HepG2 (cell line): ENCODE measurements around the gene GABBR2. TPM values are rescaled to one million over a fixed set of nuclear protein-coding genes. Genes with fewer than 3 reads are reported as not detected.

Experiments
- ATAC-seq: fragments of 200-7000 bp; cut with Tn5 transposase; 3 replicates; pipeline ENCODE4 v1.9.1; 2020; ENCODE audit warnings: mild to moderate bottlenecking, moderate library complexity
- BruUV-seq: library from RNA; stranded (reverse); fragments of 400-500 nt; replicated peaks from 2 replicates; lab custom pipeline; 2021; lab: Mats Ljungman, UMichigan
- CTCF ChIA-PET: fragments of 300-600 bp; formaldehyde crosslinking; extraction: SDS; loops from one replicate; lab custom pipeline; 2021; ENCODE audit warnings: low total read pairs, inconsistent platforms, low intra/inter-chr PET ratio; lab: Yijun Ruan, JAX
- POLR2A ChIA-PET: fragments of 350-600 bp; sonication (Branson Sonifier 250); formaldehyde crosslinking; loops from one replicate; lab custom pipeline; 2020; ENCODE audit warnings: antibody characterized with exemption, inconsistent platforms; lab: Yijun Ruan, JAX
- DNase-seq: peaks from one replicate; pipeline ENCODE4 v3.0.0-alpha.2; 2015; ENCODE audit warnings: low spot score
- FAIRE-seq: peaks from 3 replicates; lab custom pipeline; 2011; peaks lifted over from hg19 to GRCh38; lab: Jason Lieb, UNC
- H2AFZ ChIP-seq: one replicate; pipeline ENCODE4 v1.6.1; 2011; ENCODE audit warnings: low read length, inconsistent platforms
- H3K27ac ChIP-seq: fragments of 300-600 bp; 3 replicates; pipeline ENCODE4 v1.8.0; 2011; ENCODE audit warnings: mixed run types, mild to moderate bottlenecking, mixed read lengths, low read length, inconsistent platforms; ENCODE audit not compliant: insufficient read depth; ENCODE audit errors: extremely low read length
- H3K27me3 ChIP-seq, 2 experiments: fragments of 200-600 bp in 1 of 2; 2 replicates in 1 of 2; 3 replicates in 1 of 2; pipeline versions ENCODE4 v1.6.0 to v1.8.0; 2011; ENCODE audit warnings: low read length in 2 of 2, mild to moderate bottlenecking in 2 of 2, moderate library complexity in 2 of 2, inconsistent platforms in 1 of 2; ENCODE audit not compliant: insufficient read depth in 2 of 2, control insufficient read depth in 1 of 2
- H3K36me3 ChIP-seq, 2 experiments: fragments of 200-600 bp in 1 of 2; replicated peaks in 1 of 2; 2 replicates in 1 of 2; 3 replicates in 1 of 2; pipeline versions ENCODE4 v1.5.1 to v1.8.0; 2011; ENCODE audit warnings: low read length in 2 of 2, inconsistent platforms in 1 of 2; ENCODE audit not compliant: insufficient read depth in 2 of 2, control insufficient read depth in 1 of 2
- H3K4me1 ChIP-seq: 2 replicates; pipeline ENCODE4 v1.5.1; 2012; ENCODE audit warnings: low read length, inconsistent platforms; ENCODE audit not compliant: insufficient read depth
- H3K4me2 ChIP-seq: 2 replicates; pipeline ENCODE4 v1.6.0; 2011; ENCODE audit warnings: low read depth, low read length, inconsistent platforms
- H3K4me3 ChIP-seq, 3 experiments: fragments of 200-600 bp in 1 of 3; sonication (generic), shearing (Covaris generic) in 1 of 3; replicated peaks in 1 of 3; 2 replicates each; pipeline ENCODE4 v1.5.1; 2011 to 2016; ENCODE audit warnings: low read length in 3 of 3, inconsistent platforms in 2 of 3, low read depth in 2 of 3, mild to moderate bottlenecking in 2 of 3, control low read depth in 1 of 3, mixed read lengths in 1 of 3; ENCODE audit not compliant: insufficient read depth in 1 of 3
- H3K79me2 ChIP-seq: one replicate; pipeline ENCODE4 v1.6.1; 2011; ENCODE audit warnings: low read length, inconsistent platforms; ENCODE audit not compliant: insufficient read depth
- H3K9ac ChIP-seq: 2 replicates; pipeline ENCODE4 v1.6.0; 2011; ENCODE audit warnings: mild to moderate bottlenecking, low read depth, low read length, inconsistent platforms; ENCODE audit not compliant: insufficient read depth
- H3K9me3 ChIP-seq: 2 replicates; pipeline ENCODE4 v1.5.1; 2012; ENCODE audit warnings: mild to moderate bottlenecking, low read length
- H4K20me1 ChIP-seq: 2 replicates; pipeline ENCODE4 v1.6.0; 2011; ENCODE audit warnings: inconsistent platforms, mild to moderate bottlenecking, low read length, moderate library complexity; ENCODE audit not compliant: insufficient read depth
- CREB1 ChIP-seq, 2 experiments: fragments of 450-650 bp in 1 of 2; IDR thresholded peaks; 2 replicates each; pipeline ENCODE4 v1.6.1; 2016 to 2017; ENCODE audit warnings: control low read depth in 1 of 2, mild to moderate bottlenecking in 1 of 2, missing compliant biosample characterization in 1 of 2, missing genetic modification characterization in 1 of 2
- CTCF ChIP-seq: sonication (generic); formaldehyde crosslinking; IDR thresholded peaks from 2 replicates; pipeline ENCODE4 v1.5.0; 2020; ENCODE audit warnings: mild to moderate bottlenecking, missing genetic modification reagents, moderate library complexity
- FLYWCH1 ChIP-seq: sonication (generic); formaldehyde crosslinking; IDR thresholded peaks from 2 replicates; pipeline ENCODE4 v1.8.1; 2023; ENCODE audit warnings: mild to moderate bottlenecking, missing genetic modification reagents
- SPEN ChIP-seq: sonication (generic); formaldehyde crosslinking; IDR thresholded peaks from 2 replicates; pipeline ENCODE4 v1.5.1; 2020; ENCODE audit warnings: low read depth, mild to moderate bottlenecking, missing genetic modification reagents
- STAG1 ChIP-seq: sonication (generic); formaldehyde crosslinking; IDR thresholded peaks from 2 replicates; pipeline ENCODE4 v1.4.0; 2020; ENCODE audit warnings: missing genetic modification reagents
- TAF15 ChIP-seq: fragments of 200-400 bp; formaldehyde crosslinking; IDR thresholded peaks from one replicate; pipeline ENCODE4 v1.6.1; 2018; ENCODE audit warnings: mild to moderate bottlenecking, low read depth, low read length; ENCODE audit not compliant: poor library complexity, severe bottlenecking
- TARDBP ChIP-seq: sonication (generic); formaldehyde crosslinking; IDR thresholded peaks from 2 replicates; pipeline ENCODE4 v1.8.0; 2022; ENCODE audit warnings: mild to moderate bottlenecking, missing genetic modification reagents
- ZBTB34 ChIP-seq: sonication (generic); formaldehyde crosslinking; IDR thresholded peaks from 2 replicates; pipeline ENCODE4 v1.8.0; 2022; ENCODE audit warnings: mild to moderate bottlenecking, missing genetic modification reagents
- ZFY ChIP-seq: sonication (generic); formaldehyde crosslinking; IDR thresholded peaks from 2 replicates; pipeline ENCODE4 v1.4.0; 2020; ENCODE audit warnings: missing genetic modification reagents
- ZNF512B ChIP-seq: sonication (generic); formaldehyde crosslinking; IDR thresholded peaks from 2 replicates; pipeline ENCODE4 v1.5.1; 2020; ENCODE audit warnings: missing genetic modification reagents, mild to moderate bottlenecking, borderline replicate concordance
- WGBS: methylation state at CpG from one replicate; pipeline ENCODE4 v1.1.6; 2017; ENCODE audit warnings: low lambda C conversion rate; 5-methylcytosine and 5-hydroxymethylcytosine counted together
- in situ Hi-C: cut with HindIII; loops from 2 replicates; pipeline ENCODE4 v1.10.0; 2017; ENCODE audit warnings: low pct_unique_long_range_greater_than_20kb; ENCODE audit not compliant: extremely low pct_ligation_motif_present
- intact Hi-C: fragments of 100-400 bp; cut with micrococcal nuclease; formaldehyde crosslinking; loops from one replicate; pipeline ENCODE4 v1.10.0; 2022; ENCODE audit not compliant: unreplicated experiment
- polyA plus RNA-seq, 8 experiments: library from polyadenylated mRNA; depleted of rRNA in 3 of 8; stranded (reverse) in 7 of 8; unstranded in 1 of 8; fragments of >200 nt; fragmentation: Illumina TruSeq in 4 of 8; extraction: Trizol in 4 of 8; gene quantifications; 2 replicates each; pipeline versions ENCODE4 v1.2.1 to v1.2.3, GENCODE V29; 2011 to 2016; ENCODE audit warnings: low read depth in 4 of 8, missing spikeins in 1 of 8, mixed read lengths in 1 of 8; ENCODE audit not compliant: insufficient read depth in 1 of 8
- total RNA-seq, 5 experiments: library from RNA; depleted of rRNA; stranded (reverse); fragments of >200 nt; fragmentation: Illumina TruSeq; extraction: Trizol; gene quantifications; 2 replicates each; pipeline ENCODE4 v1.2.3, GENCODE V29; 2016; ENCODE audit warnings: low read depth in 1 of 5
- TF ChIP-seq, protein P1 (sequence below): sonication (generic); formaldehyde crosslinking; IDR thresholded peaks from 2 replicates; pipeline ENCODE4 v1.4.0; 2020; ENCODE audit warnings: mild to moderate bottlenecking, missing genetic modification reagents

GABBR2 gene
- total and polyA plus RNA-seq, 2 of the 13 experiments (the other 11 are each of a cell fraction or from before 2014, with no cell fraction given): 0.02 TPM; not detected in 1

DNA sequence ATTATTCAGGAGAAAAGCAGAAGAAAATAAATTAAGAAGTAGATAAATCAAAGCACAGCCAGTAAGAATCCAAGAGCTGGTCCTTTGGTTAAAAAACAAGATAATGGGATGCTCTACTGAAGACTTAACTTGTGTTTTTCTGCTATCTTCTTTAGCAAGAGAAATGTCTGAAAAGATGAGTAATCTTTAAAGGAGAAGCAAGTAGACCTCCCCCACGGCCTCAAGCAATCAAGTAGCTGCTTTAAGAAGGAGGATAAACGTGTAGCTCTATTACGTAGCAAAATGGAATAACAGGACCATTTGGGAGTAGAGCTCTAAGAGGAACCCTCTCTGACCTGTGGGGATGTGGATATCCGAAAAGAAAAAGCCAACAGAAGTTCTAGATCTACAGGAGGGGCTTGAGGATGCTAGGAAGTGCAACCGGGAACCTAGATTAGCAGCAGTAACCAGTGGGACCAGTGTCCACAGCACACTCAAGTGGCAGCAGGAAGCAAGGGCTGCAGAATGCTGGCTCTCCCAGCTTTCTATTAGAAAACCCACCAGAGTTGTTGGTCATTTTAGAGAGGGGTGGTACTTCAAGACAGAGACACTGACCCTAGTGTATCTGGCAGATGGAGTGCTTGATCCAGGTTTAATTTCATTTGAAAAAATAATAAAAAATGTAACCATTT is 185.4 kb downstream of the GABBR2 start:
- ChIA-PET CTCF (no interaction called here), POLR2A (no interaction called here)
- TF ChIP-seq, protein P1, sequence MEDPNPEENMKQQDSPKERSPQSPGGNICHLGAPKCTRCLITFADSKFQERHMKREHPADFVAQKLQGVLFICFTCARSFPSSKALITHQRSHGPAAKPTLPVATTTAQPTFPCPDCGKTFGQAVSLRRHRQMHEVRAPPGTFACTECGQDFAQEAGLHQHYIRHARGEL (CRISPR knock-in tag): no peak
- TF ChIP-seq CTCF (CRISPR knock-in tag) (peak; percentile 44), STAG1 (CRISPR knock-in tag) (peak; percentile 30)
- in situ Hi-C loops (no loop called here), intact Hi-C loops (no loop called here)
- DNase-seq: no peak
- ATAC-seq: peak; percentile 67
- Histone ChIP-seq H3K4me2 (no peak overlapping the region), H3K27me3 (no peaks in the 10 kb centered on the region), H3K9me3 (no peaks in the 10 kb centered on the region), H2AFZ (no peak overlapping the region), H3K4me1 (no peaks in the 10 kb centered on the region), H3K4me3 (no peak overlapping the region), H3K79me2 (no peaks in the 10 kb centered on the region), H3K36me3 (no peaks in the 10 kb centered on the region), H4K20me1 (no peaks in the 10 kb centered on the region), H3K9ac (no peak overlapping the region), H3K27ac (no peak overlapping the region)
- WGBS: 27% methylated on average over 5 of the region's 5 CpGs
- BruUV-seq: no TSS peak
- FAIRE-seq: no peak

- ChIA-PET POLR2A (no interaction called here), CTCF (no interaction called here)
- H3K9ac ChIP-seq: no peak overlapping the region
- no peaks in the 10 kb centered on the region for H3K36me3 ChIP-seq
- no TSS peak for BruUV-seq
- intact Hi-C loops (no loop called here), in situ Hi-C loops (no loop called here)
- H3K27me3 ChIP-seq: no peaks in the 10 kb centered on the region
- H3K9me3 ChIP-seq: no peaks in the 10 kb centered on the region
- ATAC-seq: no peak
- FAIRE-seq: no peak
- H4K20me1 ChIP-seq: no peaks in the 10 kb centered on the region
- H3K4me3 ChIP-seq: no peak overlapping the region
- no peak for DNase-seq
- H3K27ac ChIP-seq: no peak overlapping the region
- no peaks in the 10 kb centered on the region for H3K79me2 ChIP-seq
- H3K4me2 ChIP-seq: no peak overlapping the region
- no peaks in the 10 kb centered on the region for H3K4me1 ChIP-seq
- no peak overlapping the region for H2AFZ ChIP-seq
- no peak for TF ChIP-seq TARDBP (CRISPR knock-in tag)
- TF ChIP-seq CREB1 (IDR thresholded peaks at IDR 0.05): no peak
- no peak for TF ChIP-seq CREB1 (CRISPR knock-in tag; IDR thresholded peaks at IDR 0.05)
- no peak for TF ChIP-seq TAF15
- no peak for TF ChIP-seq ZFY (CRISPR knock-in tag)
- TF ChIP-seq FLYWCH1: no peak
- no peak for TF ChIP-seq SPEN (CRISPR knock-in tag)
- TF ChIP-seq ZNF512B: no peak
- no peak for TF ChIP-seq ZBTB34 (CRISPR knock-in tag)
These were observed 186.2 kb downstream of the GABBR2 start for GRCh38 chr9:98522487-98522886.
